Measurements from ENCODE around the gene SPRED2.

DNA sequence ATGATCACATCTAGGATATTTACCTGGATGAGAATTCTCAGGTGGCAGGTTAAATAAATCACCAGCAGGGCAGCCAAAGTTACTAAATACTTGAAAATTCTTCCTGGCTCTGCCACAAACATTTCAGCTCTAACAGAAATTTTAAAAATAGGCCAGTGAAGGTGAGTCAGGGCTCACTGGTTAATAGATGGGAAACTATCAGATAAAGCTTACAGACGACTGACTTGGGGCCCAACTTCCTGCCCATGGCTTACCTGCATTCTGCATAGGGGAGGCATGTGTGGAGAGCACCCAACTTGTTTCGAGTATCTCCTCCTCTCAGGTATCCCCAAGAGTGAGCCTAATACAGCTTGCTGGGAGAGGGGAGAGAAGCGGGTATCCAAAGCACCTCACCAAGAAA lies 57.8 kb downstream of the SPRED2 start:
- TF ChIP-seq POLR2A (IDR thresholded peaks at IDR 0.05), result no peak
- TF ChIP-seq, protein P1, sequence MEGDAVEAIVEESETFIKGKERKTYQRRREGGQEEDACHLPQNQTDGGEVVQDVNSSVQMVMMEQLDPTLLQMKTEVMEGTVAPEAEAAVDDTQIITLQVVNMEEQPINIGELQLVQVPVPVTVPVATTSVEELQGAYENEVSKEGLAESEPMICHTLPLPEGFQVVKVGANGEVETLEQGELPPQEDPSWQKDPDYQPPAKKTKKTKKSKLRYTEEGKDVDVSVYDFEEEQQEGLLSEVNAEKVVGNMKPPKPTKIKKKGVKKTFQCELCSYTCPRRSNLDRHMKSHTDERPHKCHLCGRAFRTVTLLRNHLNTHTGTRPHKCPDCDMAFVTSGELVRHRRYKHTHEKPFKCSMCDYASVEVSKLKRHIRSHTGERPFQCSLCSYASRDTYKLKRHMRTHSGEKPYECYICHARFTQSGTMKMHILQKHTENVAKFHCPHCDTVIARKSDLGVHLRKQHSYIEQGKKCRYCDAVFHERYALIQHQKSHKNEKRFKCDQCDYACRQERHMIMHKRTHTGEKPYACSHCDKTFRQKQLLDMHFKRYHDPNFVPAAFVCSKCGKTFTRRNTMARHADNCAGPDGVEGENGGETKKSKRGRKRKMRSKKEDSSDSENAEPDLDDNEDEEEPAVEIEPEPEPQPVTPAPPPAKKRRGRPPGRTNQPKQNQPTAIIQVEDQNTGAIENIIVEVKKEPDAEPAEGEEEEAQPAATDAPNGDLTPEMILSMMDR (IDR thresholded peaks at IDR 0.05), result no peak

Measured in stomach (tissue), 4 donors.